Epithelial cell of prostate (primary cell): ENCODE data around the gene LRIG3.

ENCODE experiments used
- DNase-seq: peaks from one replicate; pipeline ENCODE4 v3.0.0-alpha.2; 2011; ENCODE audit warnings: low read depth, low spot score
- H3K27ac ChIP-seq: fragments of 450-650 bp; 2 replicates; pipeline ENCODE4 v1.5.1; 2017; ENCODE audit warnings: mild to moderate bottlenecking

Gene LRIG3

GRCh38 chr12:58932806-58933681, 12.7 kb upstream of the LRIG3 start:
- DNase-seq = no peak
- H3K27ac ChIP-seq = no peak overlapping the region

GRCh38 chr12:58931518-58931917, 11.2 kb upstream of the LRIG3 start:
- no peak overlapping the region for H3K27ac ChIP-seq
- DNase-seq = no peak

- DNase-seq = no peak
Measured at GRCh38 chr12:58930770-58931324, 10.5 kb upstream of the LRIG3 start.

GRCh38 chr12:58927120-58927519, 6.8 kb upstream of the LRIG3 start:
- DNase-seq = no peak
- no peak overlapping the region for H3K27ac ChIP-seq

More at GRCh38 chr12:58930770-58931324, 10.5 kb upstream of the LRIG3 start:
- H3K27ac ChIP-seq = no peak overlapping the region

GRCh38 chr12:58926586-58926985, 6.3 kb upstream of the LRIG3 start:
- H3K27ac ChIP-seq = no peak overlapping the region

GRCh38 chr12:58925751-58926150, 5.4 kb upstream of the LRIG3 start:
- H3K27ac ChIP-seq = no peak overlapping the region
- DNase-seq = no peak

More at GRCh38 chr12:58926586-58926985, 6.3 kb upstream of the LRIG3 start:
- DNase-seq = no peak

- no peak overlapping the region for H3K27ac ChIP-seq
- DNase-seq = no peak
Measured at GRCh38 chr12:58925111-58925611, 4.9 kb upstream of the LRIG3 start.

- DNase-seq = no peak
- H3K27ac ChIP-seq = no peak overlapping the region
Measured at GRCh38 chr12:58924652-58925051, 4.3 kb upstream of the LRIG3 start.

GRCh38 chr12:58923781-58924180, 3.5 kb upstream of the LRIG3 start:
- DNase-seq = no peak
- no peak overlapping the region for H3K27ac ChIP-seq

GRCh38 chr12:58922849-58923248, 2.5 kb upstream of the LRIG3 start:
- DNase-seq = no peak
- H3K27ac ChIP-seq = peak overlapping the region; percentile 2

GRCh38 chr12:58920961-58921861, 907 bp upstream of the LRIG3 start:
- DNase-seq = no peak
- H3K27ac ChIP-seq = peak overlapping the region; percentile 78

GRCh38 chr12:58919231-58920101, 838 bp downstream of the LRIG3 start:
- no peak for DNase-seq
- peak overlapping the region; percentile 78 for H3K27ac ChIP-seq

- DNase-seq = no peak
- H3K27ac ChIP-seq = peak overlapping the region; percentile 78
Measured at GRCh38 chr12:58918469-58918844, 1.8 kb downstream of the LRIG3 start.

GRCh38 chr12:58917699-58918468, 2.4 kb downstream of the LRIG3 start:
- DNase-seq = no peak
- H3K27ac ChIP-seq = peak overlapping the region; percentile 78

- peak overlapping the region; percentile 78 for H3K27ac ChIP-seq
- DNase-seq = no peak
Measured at GRCh38 chr12:58916921-58917511, 3.3 kb downstream of the LRIG3 start.

GRCh38 chr12:58916161-58916621, 4.1 kb downstream of the LRIG3 start:
- H3K27ac ChIP-seq = peak overlapping the region; percentile 78
- no peak for DNase-seq

GRCh38 chr12:58915634-58916033, 4.7 kb downstream of the LRIG3 start:
- peak overlapping the region; percentile 78 for H3K27ac ChIP-seq
- no peak for DNase-seq

GRCh38 chr12:58915037-58915436, 5.3 kb downstream of the LRIG3 start:
- DNase-seq = no peak
- peak overlapping the region; percentile 78 for H3K27ac ChIP-seq
